HG03103 (cell line): ENCODE results near the gene CACNA1I.

ENCODE experiments used
- ATAC-seq: cut with Tn5 transposase; IDR thresholded peaks from one replicate; pipeline ENCODE4 v1.9.1; 2021; ENCODE audit warnings: low read depth; ENCODE audit not compliant: unreplicated experiment

CACNA1I gene

GRCh38 chr22:39713799-39714290 is 143.3 kb downstream of the CACNA1I start:
- ATAC-seq: no peak

GRCh38 chr22:39714321-39714720 is 143.8 kb downstream of the CACNA1I start:
- no peak for ATAC-seq

- no peak for ATAC-seq
Observed at GRCh38 chr22:39715778-39716495, 145.4 kb downstream of the CACNA1I start.

GRCh38 chr22:39716534-39716933 is 146.0 kb downstream of the CACNA1I start:
- no peak for ATAC-seq

- no peak for ATAC-seq
Observed at GRCh38 chr22:39717099-39717498, 146.5 kb downstream of the CACNA1I start.

GRCh38 chr22:39718206-39718605 is 147.7 kb downstream of the CACNA1I start:
- no peak for ATAC-seq

GRCh38 chr22:39718921-39719475 is 148.4 kb downstream of the CACNA1I start:
- no peak for ATAC-seq

- no peak for ATAC-seq
Observed at GRCh38 chr22:39719559-39720450, 149.3 kb downstream of the CACNA1I start.

GRCh38 chr22:39721206-39722031 is 150.9 kb downstream of the CACNA1I start:
- no peak for ATAC-seq

- ATAC-seq: no peak
Observed at GRCh38 chr22:39722032-39722325, 151.4 kb downstream of the CACNA1I start.

GRCh38 chr22:39722501-39722900 is 151.9 kb downstream of the CACNA1I start:
- no peak for ATAC-seq

- no peak for ATAC-seq
Observed at GRCh38 chr22:39723463-39723862, 152.9 kb downstream of the CACNA1I start.

- no peak for ATAC-seq
Observed at GRCh38 chr22:39723899-39724351, 153.4 kb downstream of the CACNA1I start.

- no peak for ATAC-seq
Observed at GRCh38 chr22:39724390-39724789, 153.8 kb downstream of the CACNA1I start.

GRCh38 chr22:39724857-39725256 is 154.3 kb downstream of the CACNA1I start:
- ATAC-seq: no peak

GRCh38 chr22:39725351-39726035 is 154.9 kb downstream of the CACNA1I start:
- no peak for ATAC-seq

GRCh38 chr22:39727541-39727940 is 157.0 kb downstream of the CACNA1I start:
- no peak for ATAC-seq

- ATAC-seq: no peak
Observed at GRCh38 chr22:39728236-39728860, 157.8 kb downstream of the CACNA1I start.

- no peak for ATAC-seq
Observed at GRCh38 chr22:39729141-39729934, 158.8 kb downstream of the CACNA1I start.
